ENCODE measurements around the gene ELFN1.
A peak's percentile ranks its signal among the peaks of the same experiment; 100 is the strongest.

ELFN1 gene

GRCh38 chr7:1727812-1728570 lies 57.9 kb downstream of the ELFN1 start:
- DNase-seq (ENCODE audit: low read depth) = no peak
- no peak overlapping the region for H3K4me3 ChIP-seq (ENCODE audit: low read depth, low read length)
- TF ChIP-seq, protein P1, sequence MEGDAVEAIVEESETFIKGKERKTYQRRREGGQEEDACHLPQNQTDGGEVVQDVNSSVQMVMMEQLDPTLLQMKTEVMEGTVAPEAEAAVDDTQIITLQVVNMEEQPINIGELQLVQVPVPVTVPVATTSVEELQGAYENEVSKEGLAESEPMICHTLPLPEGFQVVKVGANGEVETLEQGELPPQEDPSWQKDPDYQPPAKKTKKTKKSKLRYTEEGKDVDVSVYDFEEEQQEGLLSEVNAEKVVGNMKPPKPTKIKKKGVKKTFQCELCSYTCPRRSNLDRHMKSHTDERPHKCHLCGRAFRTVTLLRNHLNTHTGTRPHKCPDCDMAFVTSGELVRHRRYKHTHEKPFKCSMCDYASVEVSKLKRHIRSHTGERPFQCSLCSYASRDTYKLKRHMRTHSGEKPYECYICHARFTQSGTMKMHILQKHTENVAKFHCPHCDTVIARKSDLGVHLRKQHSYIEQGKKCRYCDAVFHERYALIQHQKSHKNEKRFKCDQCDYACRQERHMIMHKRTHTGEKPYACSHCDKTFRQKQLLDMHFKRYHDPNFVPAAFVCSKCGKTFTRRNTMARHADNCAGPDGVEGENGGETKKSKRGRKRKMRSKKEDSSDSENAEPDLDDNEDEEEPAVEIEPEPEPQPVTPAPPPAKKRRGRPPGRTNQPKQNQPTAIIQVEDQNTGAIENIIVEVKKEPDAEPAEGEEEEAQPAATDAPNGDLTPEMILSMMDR (IDR thresholded peaks at IDR 0.05; ENCODE audit: control insufficient read depth, extremely low read depth, insufficient read depth) = no peak

DNA sequence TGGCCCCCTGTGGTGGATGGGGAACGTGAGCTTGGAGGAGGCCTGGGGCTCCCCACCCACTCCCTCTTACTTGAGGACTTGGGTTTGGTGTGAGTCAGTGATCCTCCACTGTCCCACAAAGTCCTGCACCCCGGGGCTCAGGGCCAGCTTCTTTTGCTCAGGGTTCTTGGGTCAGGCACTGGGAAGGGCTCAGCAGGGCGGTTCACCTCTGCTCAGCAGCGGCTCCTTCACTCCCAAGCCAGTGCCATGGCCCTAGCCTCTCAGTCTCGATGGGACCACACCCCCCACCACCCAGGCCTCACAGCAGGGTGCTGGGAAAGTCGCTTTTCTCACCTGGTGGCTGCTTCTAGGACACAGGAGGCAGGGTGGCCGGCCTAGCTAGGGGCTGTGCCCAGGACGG lies 59.1 kb downstream of the ELFN1 start:
- DNase-seq (ENCODE audit: low read depth) = no peak
- TF ChIP-seq, protein P1 (IDR thresholded peaks at IDR 0.05; ENCODE audit: control insufficient read depth, extremely low read depth, insufficient read depth) = no peak
- H3K4me3 ChIP-seq (ENCODE audit: low read depth, low read length) = no peak overlapping the region

GRCh38 chr7:1729773-1730172 lies 59.7 kb downstream of the ELFN1 start:
- no peak for DNase-seq (ENCODE audit: low read depth)
- TF ChIP-seq, protein P1 (IDR thresholded peaks at IDR 0.05; ENCODE audit: control insufficient read depth, extremely low read depth, insufficient read depth) = no peak
- no peak overlapping the region for H3K4me3 ChIP-seq (ENCODE audit: low read depth, low read length)

- no peak for DNase-seq (ENCODE audit: low read depth)
- no peak overlapping the region for H3K4me3 ChIP-seq (ENCODE audit: low read depth, low read length)
- TF ChIP-seq, protein P1 (IDR thresholded peaks at IDR 0.05; ENCODE audit: control insufficient read depth, extremely low read depth, insufficient read depth) = no peak
Observed at GRCh38 chr7:1732072-1732471, 62.0 kb downstream of the ELFN1 start.

DNA sequence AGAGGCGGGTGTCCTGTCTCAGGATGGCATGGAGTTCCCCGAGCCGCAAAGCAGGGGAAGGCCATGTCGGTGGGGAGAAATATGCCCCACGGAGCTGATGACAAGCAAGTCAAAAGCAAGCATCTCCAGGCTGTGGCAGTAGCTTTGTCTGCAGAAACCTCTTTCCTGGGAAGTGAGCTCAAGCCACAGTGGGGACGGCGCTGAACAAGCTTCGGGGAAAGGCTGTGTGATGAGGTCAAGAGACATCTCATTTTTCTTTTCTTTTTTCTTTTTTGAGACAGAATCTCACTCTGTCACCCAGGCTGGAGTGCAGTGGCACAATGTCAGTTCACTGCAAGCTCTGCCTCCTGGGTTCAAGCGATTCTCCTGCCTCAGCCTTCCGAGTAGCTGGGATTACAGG lies 62.6 kb downstream of the ELFN1 start:
- TF ChIP-seq, protein P1 (IDR thresholded peaks at IDR 0.05; ENCODE audit: control insufficient read depth, extremely low read depth, insufficient read depth) = no peak
- no peak overlapping the region for H3K4me3 ChIP-seq (ENCODE audit: low read depth, low read length)
- DNase-seq (ENCODE audit: low read depth) = no peak

GRCh38 chr7:1733206-1733907 lies 63.3 kb downstream of the ELFN1 start:
- TF ChIP-seq, protein P1 (IDR thresholded peaks at IDR 0.05; ENCODE audit: control insufficient read depth, extremely low read depth, insufficient read depth) = 0 out of 2 replicates have a peak, but pooled peaks have one; percentile 4
- H3K4me3 ChIP-seq (ENCODE audit: low read depth, low read length) = no peak overlapping the region
- DNase-seq (ENCODE audit: low read depth) = no peak
